Thoracic aorta (tissue), 2 donors: ENCODE data around the gene CDH12. TPM values are rescaled to one million over a fixed set of nuclear protein-coding genes. Genes with fewer than 3 reads are reported as not detected.

Experiments
- ATAC-seq: fragments of 150-250 bp; one replicate; pipeline ENCODE4 v1.8.0; 2017; ENCODE audit warnings: low read depth; ENCODE audit not compliant: insufficient number of reproducible peaks, low FRiP score
- DNase-seq: peaks from one replicate; pipeline ENCODE4 v3.0.0-alpha.2; 2020; ENCODE audit warnings: low spot score
- H3K27ac ChIP-seq, 2 donors: fragments of 200-600 bp; sonication (generic); 1 replicate in 1 of 2; 2 replicates in 1 of 2; pipeline ENCODE4 v1.5.1; 2016; ENCODE audit warnings: mild to moderate bottlenecking in 2 of 2, moderate library complexity in 2 of 2
- H3K27me3 ChIP-seq: fragments of 200-600 bp; sonication (generic); replicated peaks from 2 replicates; pipeline ENCODE4 v1.6.0; 2016; ENCODE audit warnings: mild to moderate bottlenecking; ENCODE audit not compliant: insufficient read depth
- H3K36me3 ChIP-seq: fragments of 200-600 bp; sonication (generic); one replicate; pipeline ENCODE4 v1.5.1; 2016
- H3K4me1 ChIP-seq, 2 donors: fragments of 200-600 bp; sonication (generic); 1 replicate in 1 of 2; 2 replicates in 1 of 2; pipeline versions ENCODE4 v1.5.1 to v1.6.0; 2016; ENCODE audit warnings: low read depth in 2 of 2, mild to moderate bottlenecking in 1 of 2; ENCODE audit not compliant: control insufficient read depth in 1 of 2
- H3K4me3 ChIP-seq: fragments of 200-600 bp; sonication (generic); 2 replicates; pipeline ENCODE4 v1.5.1; 2016; ENCODE audit warnings: mild to moderate bottlenecking
- H3K9me3 ChIP-seq: fragments of 200-600 bp; sonication (generic); 2 replicates; pipeline ENCODE4 v1.5.1; 2016
- total RNA-seq, 2 donors: library from RNA; depleted of rRNA; stranded (reverse); fragments of >200 nt; gene quantifications; one replicate each; pipeline versions ENCODE4 v1.1.0 to v1.2.3, GENCODE V29; 2016
- TF ChIP-seq, protein P1 (sequence below): fragments of 200-600 bp; sonication (generic); IDR thresholded peaks from one replicate; pipeline ENCODE4 v1.5.1; 2019; ENCODE audit warnings: antibody characterized with exemption

Gene CDH12
- total RNA-seq, 2 donors from 2014 or later = not detected

DNA sequence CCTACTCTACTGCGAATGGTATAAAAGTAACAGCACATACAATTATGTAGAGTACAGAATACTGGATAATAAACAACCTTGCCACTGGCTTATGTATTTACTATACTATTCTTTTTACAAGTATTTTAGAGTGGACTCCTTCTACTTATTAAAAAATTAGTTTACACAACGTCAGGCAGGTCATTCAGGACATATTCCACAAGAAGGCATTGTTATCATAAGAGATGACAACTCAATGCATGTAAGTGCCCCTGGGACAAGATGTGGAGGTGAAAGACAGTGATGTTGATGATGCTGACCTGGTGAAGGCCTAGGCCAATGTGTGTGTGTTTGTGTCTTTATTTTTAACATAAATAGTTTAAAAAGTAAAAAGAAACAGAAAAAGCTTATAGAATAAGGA, 421.7 kb downstream of the CDH12 start:
- Histone ChIP-seq H3K27me3 (no peaks in the 10 kb centered on the region), H3K4me1 (no peaks in the 10 kb centered on the region), H3K9me3 (no peaks in the 10 kb centered on the region), H3K4me3 (no peak overlapping the region), H3K36me3 (no peaks in the 10 kb centered on the region), H3K27ac (no peak overlapping the region)
- ATAC-seq (no peak), DNase-seq (no peak)
- TF ChIP-seq, protein P1, sequence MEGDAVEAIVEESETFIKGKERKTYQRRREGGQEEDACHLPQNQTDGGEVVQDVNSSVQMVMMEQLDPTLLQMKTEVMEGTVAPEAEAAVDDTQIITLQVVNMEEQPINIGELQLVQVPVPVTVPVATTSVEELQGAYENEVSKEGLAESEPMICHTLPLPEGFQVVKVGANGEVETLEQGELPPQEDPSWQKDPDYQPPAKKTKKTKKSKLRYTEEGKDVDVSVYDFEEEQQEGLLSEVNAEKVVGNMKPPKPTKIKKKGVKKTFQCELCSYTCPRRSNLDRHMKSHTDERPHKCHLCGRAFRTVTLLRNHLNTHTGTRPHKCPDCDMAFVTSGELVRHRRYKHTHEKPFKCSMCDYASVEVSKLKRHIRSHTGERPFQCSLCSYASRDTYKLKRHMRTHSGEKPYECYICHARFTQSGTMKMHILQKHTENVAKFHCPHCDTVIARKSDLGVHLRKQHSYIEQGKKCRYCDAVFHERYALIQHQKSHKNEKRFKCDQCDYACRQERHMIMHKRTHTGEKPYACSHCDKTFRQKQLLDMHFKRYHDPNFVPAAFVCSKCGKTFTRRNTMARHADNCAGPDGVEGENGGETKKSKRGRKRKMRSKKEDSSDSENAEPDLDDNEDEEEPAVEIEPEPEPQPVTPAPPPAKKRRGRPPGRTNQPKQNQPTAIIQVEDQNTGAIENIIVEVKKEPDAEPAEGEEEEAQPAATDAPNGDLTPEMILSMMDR = no peak

GRCh38 chr5:22411554-22412349, 441.4 kb downstream of the CDH12 start:
- Histone ChIP-seq H3K27ac (no peak overlapping the region), H3K4me3 (no peak overlapping the region), H3K27me3 (no peaks in the 10 kb centered on the region), H3K36me3 (no peaks in the 10 kb centered on the region), H3K9me3 (no peaks in the 10 kb centered on the region), H3K4me1 (no peaks in the 10 kb centered on the region)
- DNase-seq = no peak
- no peak for ATAC-seq
- TF ChIP-seq, protein P1 = no peak

GRCh38 chr5:22391956-22392355, 461.2 kb downstream of the CDH12 start:
- no peak overlapping the region for H3K27ac ChIP-seq
- no peak for ATAC-seq
- DNase-seq = no peak
- no peaks in the 10 kb centered on the region for H3K4me1 ChIP-seq
- H3K4me3 ChIP-seq = no peak overlapping the region
- H3K9me3 ChIP-seq = no peaks in the 10 kb centered on the region
- H3K36me3 ChIP-seq = no peaks in the 10 kb centered on the region
- TF ChIP-seq, protein P1 = no peak
- no peaks in the 10 kb centered on the region for H3K27me3 ChIP-seq

GRCh38 chr5:22390888-22391287, 462.3 kb downstream of the CDH12 start:
- TF ChIP-seq, protein P1 = no peak

GRCh38 chr5:22372826-22373660, 480.1 kb downstream of the CDH12 start:
- TF ChIP-seq, protein P1 = no peak
- no peaks in the 10 kb centered on the region for H3K4me1 ChIP-seq
- no peak for DNase-seq
- no peak overlapping the region for H3K4me3 ChIP-seq
- no peaks in the 10 kb centered on the region for H3K9me3 ChIP-seq
- no peak for ATAC-seq
- H3K27ac ChIP-seq = no peak overlapping the region
- H3K27me3 ChIP-seq = no peaks in the 10 kb centered on the region
- H3K36me3 ChIP-seq = no peaks in the 10 kb centered on the region

More at GRCh38 chr5:22390888-22391287, 462.3 kb downstream of the CDH12 start:
- no peak overlapping the region for H3K4me3 ChIP-seq
- ATAC-seq (no peak), DNase-seq (no peak)
- no peaks in the 10 kb centered on the region for H3K9me3 ChIP-seq
- H3K36me3 ChIP-seq = no peaks in the 10 kb centered on the region
- H3K27ac ChIP-seq = no peak overlapping the region
- no peaks in the 10 kb centered on the region for H3K4me1 ChIP-seq
- H3K27me3 ChIP-seq = no peaks in the 10 kb centered on the region
